Measurements from ENCODE around the gene HOXA7.

The HOXA7 gene

GRCh38 chr7:27159266-27160144 lies 3.0 kb upstream of the HOXA7 start:
- no peak for DNase-seq (ENCODE audit: low read depth)

- no peak for DNase-seq (ENCODE audit: low read depth)
Observed at GRCh38 chr7:27158436-27159265, 2.2 kb upstream of the HOXA7 start.

- no peak for DNase-seq (ENCODE audit: low read depth)
Observed at GRCh38 chr7:27157702-27158431, 1.4 kb upstream of the HOXA7 start.

- no peak for DNase-seq (ENCODE audit: low read depth)
Observed at GRCh38 chr7:27156916-27157701, 634 bp upstream of the HOXA7 start.

GRCh38 chr7:27155816-27156507 lies 513 bp downstream of the HOXA7 start:
- no peak for DNase-seq (ENCODE audit: low read depth)

GRCh38 chr7:27154901-27155815 lies 1.3 kb downstream of the HOXA7 start:
- DNase-seq (ENCODE audit: low read depth) = no peak

GRCh38 chr7:27154369-27154768 lies 2.1 kb downstream of the HOXA7 start:
- DNase-seq (ENCODE audit: low read depth) = no peak

- no peak for DNase-seq (ENCODE audit: low read depth)
Observed at GRCh38 chr7:27153526-27153925, 2.9 kb downstream of the HOXA7 start.

- DNase-seq (ENCODE audit: low read depth) = no peak
Observed at GRCh38 chr7:27152816-27153442, 3.5 kb downstream of the HOXA7 start.

- DNase-seq (ENCODE audit: low read depth) = peak; percentile 60
Observed at GRCh38 chr7:27151931-27152815, 4.3 kb downstream of the HOXA7 start, which contains the start of gene HOXA3. Gene HOXA3 (minus strand): TSS chr7:27152583. CDS start chr7:27110640, 41,943 bp downstream.

GRCh38 chr7:27151341-27151930 lies 5.0 kb downstream of the HOXA7 start:
- peak; percentile 28 for DNase-seq (ENCODE audit: low read depth)

GRCh38 chr7:27150568-27151340 lies 5.7 kb downstream of the HOXA7 start:
- DNase-seq (ENCODE audit: low read depth) = peak; percentile 74

GRCh38 chr7:27149842-27150567 lies 6.5 kb downstream of the HOXA7 start:
- no peak for DNase-seq (ENCODE audit: low read depth)

- no peak for DNase-seq (ENCODE audit: low read depth)
Observed at GRCh38 chr7:27148756-27149641, 7.5 kb downstream of the HOXA7 start.

GRCh38 chr7:27148031-27148755 lies 8.3 kb downstream of the HOXA7 start:
- no peak for DNase-seq (ENCODE audit: low read depth)

All from HS-5 (cell line).